ENCODE results near the gene CKS1B. TPM values are rescaled to one million over a fixed set of nuclear protein-coding genes. Genes with fewer than 3 reads are reported as not detected.

The CKS1B gene
- total RNA-seq, 1 donor from 2014 or later, result 23.2 TPM

DNA sequence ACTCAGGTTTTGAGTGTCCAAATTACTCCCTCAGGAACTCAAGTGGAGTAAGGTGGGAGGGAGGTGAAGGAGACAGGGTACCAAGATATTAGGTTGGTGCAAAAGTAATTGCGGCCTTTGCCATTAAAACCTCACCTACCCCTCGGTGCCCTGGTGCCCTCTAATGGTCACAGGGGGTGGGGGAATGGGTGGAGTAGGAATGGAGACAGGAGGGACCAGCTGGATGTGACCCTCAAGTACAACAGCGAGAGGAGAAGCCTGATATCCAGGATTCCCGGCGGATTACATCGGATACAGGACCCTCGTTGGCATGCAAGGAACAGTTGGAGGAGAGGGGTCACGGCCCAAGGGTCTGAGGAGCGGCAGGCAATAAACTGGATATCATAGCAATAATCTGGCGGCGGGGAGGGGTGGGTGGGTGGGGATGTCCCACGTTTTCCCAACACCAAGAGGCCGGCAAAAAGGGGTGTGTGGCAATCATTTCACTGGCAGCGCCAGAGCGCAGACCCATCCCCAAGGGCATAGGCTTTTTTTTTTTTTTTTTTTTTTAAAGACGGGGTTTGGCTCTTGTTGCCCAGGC, 23.8 kb downstream of the CKS1B start:
- no peaks in the 10 kb centered on the region for H3K27me3 Mint-ChIP-seq (ENCODE audit: low read depth)
- DNase-seq (ENCODE audit: low spot score), result peak; percentile 41
- H3K27ac Mint-ChIP-seq (ENCODE audit: unreplicated experiment), result no peak overlapping the region
- H3K4me1 Mint-ChIP-seq (ENCODE audit: low read depth), result peaks cover 17% of the 10 kb centered on the region
- H3K9me3 Mint-ChIP-seq (ENCODE audit: low read depth), result no peaks in the 10 kb centered on the region
- TF ChIP-seq, protein P1, sequence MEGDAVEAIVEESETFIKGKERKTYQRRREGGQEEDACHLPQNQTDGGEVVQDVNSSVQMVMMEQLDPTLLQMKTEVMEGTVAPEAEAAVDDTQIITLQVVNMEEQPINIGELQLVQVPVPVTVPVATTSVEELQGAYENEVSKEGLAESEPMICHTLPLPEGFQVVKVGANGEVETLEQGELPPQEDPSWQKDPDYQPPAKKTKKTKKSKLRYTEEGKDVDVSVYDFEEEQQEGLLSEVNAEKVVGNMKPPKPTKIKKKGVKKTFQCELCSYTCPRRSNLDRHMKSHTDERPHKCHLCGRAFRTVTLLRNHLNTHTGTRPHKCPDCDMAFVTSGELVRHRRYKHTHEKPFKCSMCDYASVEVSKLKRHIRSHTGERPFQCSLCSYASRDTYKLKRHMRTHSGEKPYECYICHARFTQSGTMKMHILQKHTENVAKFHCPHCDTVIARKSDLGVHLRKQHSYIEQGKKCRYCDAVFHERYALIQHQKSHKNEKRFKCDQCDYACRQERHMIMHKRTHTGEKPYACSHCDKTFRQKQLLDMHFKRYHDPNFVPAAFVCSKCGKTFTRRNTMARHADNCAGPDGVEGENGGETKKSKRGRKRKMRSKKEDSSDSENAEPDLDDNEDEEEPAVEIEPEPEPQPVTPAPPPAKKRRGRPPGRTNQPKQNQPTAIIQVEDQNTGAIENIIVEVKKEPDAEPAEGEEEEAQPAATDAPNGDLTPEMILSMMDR (IDR thresholded peaks at IDR 0.05), result no peak
- no peak overlapping the region for H3K4me3 Mint-ChIP-seq (ENCODE audit: unreplicated experiment)
- no peaks in the 10 kb centered on the region for H3K36me3 Mint-ChIP-seq (ENCODE audit: low read depth)

GRCh38 chr1:154998818-154999570, 24.5 kb downstream of the CKS1B start:
- Mint-ChIP-seq H3K9me3 (ENCODE audit: low read depth) (no peaks in the 10 kb centered on the region), H3K4me1 (ENCODE audit: low read depth) (peaks cover 18% of the 10 kb centered on the region), H3K27ac (ENCODE audit: unreplicated experiment) (peak overlapping the region; percentile 68), H3K36me3 (ENCODE audit: low read depth) (no peaks in the 10 kb centered on the region), H3K27me3 (ENCODE audit: low read depth) (no peaks in the 10 kb centered on the region), H3K4me3 (ENCODE audit: unreplicated experiment) (peak overlapping the region; percentile 51)
- TF ChIP-seq, protein P1 (IDR thresholded peaks at IDR 0.05), result peak; percentile 91
- peak; percentile 57 for DNase-seq (ENCODE audit: low spot score)

DNA sequence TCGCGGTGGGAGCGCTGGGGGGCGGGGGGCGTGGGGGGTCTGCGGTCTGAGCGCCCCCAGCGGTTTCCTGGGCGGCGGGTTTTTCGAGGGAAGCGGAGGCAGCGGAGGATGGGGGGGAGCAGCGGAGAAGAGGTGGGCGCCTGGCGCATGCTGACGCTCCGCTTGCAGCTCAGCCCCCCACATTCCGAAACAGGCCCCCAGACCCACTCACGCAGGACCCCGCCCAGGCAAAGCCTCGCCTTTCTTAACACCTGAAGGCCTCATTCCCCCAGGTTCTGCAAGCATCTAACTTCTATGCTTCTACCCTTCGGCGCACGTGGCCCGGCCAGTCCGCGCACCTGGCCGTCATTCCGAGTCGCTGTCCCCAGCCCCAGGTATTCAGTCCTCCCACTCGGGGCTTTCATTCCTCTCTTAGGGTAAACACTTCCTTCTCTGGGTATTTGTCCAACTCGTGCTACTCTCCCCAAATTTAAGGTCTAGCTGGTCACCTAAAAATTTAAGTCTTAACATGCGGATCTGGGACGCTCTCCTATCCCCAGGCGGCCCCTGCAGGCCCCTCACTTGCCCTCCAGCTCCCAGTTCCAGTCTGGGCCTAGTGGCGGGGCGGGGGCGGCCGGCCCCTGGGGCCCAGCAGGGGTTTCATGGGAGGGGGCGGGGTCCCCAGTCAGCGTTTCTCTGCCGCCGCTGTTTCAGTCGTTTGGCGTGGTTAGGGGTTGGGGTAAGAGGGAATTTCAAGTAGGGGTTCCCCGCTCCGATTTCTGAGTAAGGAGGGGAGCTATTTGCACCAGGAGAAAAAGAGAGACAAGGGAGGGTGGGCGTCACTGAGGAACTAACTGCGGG, 25.3 kb downstream of the CKS1B start:
- DNase-seq (ENCODE audit: low spot score), result peak; percentile 59
- Mint-ChIP-seq H3K27me3 (ENCODE audit: low read depth) (no peaks in the 10 kb centered on the region), H3K27ac (ENCODE audit: unreplicated experiment) (peak overlapping the region; percentile 94), H3K4me3 (ENCODE audit: unreplicated experiment) (peak overlapping the region; percentile 92), H3K4me1 (ENCODE audit: low read depth) (peaks cover 26% of the 10 kb centered on the region), H3K36me3 (ENCODE audit: low read depth) (no peaks in the 10 kb centered on the region), H3K9me3 (ENCODE audit: low read depth) (no peaks in the 10 kb centered on the region)
- TF ChIP-seq, protein P1 (IDR thresholded peaks at IDR 0.05), result no peak

- H3K4me3 Mint-ChIP-seq (ENCODE audit: unreplicated experiment), result peak overlapping the region; percentile 92
- H3K9me3 Mint-ChIP-seq (ENCODE audit: low read depth), result no peaks in the 10 kb centered on the region
- no peaks in the 10 kb centered on the region for H3K36me3 Mint-ChIP-seq (ENCODE audit: low read depth)
- TF ChIP-seq, protein P1 (IDR thresholded peaks at IDR 0.05), result no peak
- peaks cover 29% of the 10 kb centered on the region for H3K4me1 Mint-ChIP-seq (ENCODE audit: low read depth)
- peak overlapping the region; percentile 94 for H3K27ac Mint-ChIP-seq (ENCODE audit: unreplicated experiment)
- peak; percentile 75 for DNase-seq (ENCODE audit: low spot score)
- H3K27me3 Mint-ChIP-seq (ENCODE audit: low read depth), result no peaks in the 10 kb centered on the region
Measured at GRCh38 chr1:155000411-155000725, 25.9 kb downstream of the CKS1B start.

- H3K27ac Mint-ChIP-seq (ENCODE audit: unreplicated experiment), result peak overlapping the region; percentile 93
- peaks cover 30% of the 10 kb centered on the region for H3K4me1 Mint-ChIP-seq (ENCODE audit: low read depth)
- TF ChIP-seq, protein P1 (IDR thresholded peaks at IDR 0.05), result no peak
- DNase-seq (ENCODE audit: low spot score), result peak; percentile 91
- H3K36me3 Mint-ChIP-seq (ENCODE audit: low read depth), result no peaks in the 10 kb centered on the region
- H3K27me3 Mint-ChIP-seq (ENCODE audit: low read depth), result no peaks in the 10 kb centered on the region
- H3K4me3 Mint-ChIP-seq (ENCODE audit: unreplicated experiment), result peak overlapping the region; percentile 92
- H3K9me3 Mint-ChIP-seq (ENCODE audit: low read depth), result no peaks in the 10 kb centered on the region
Measured at GRCh38 chr1:155000726-155001424, 26.4 kb downstream of the CKS1B start.

Measured in chondrocyte (in vitro differentiated cells).